Lower leg skin (tissue), 4 donors: ENCODE data around the gene GOLGA6L25. TPM values are rescaled to one million over a fixed set of nuclear protein-coding genes. Genes with fewer than 3 reads are reported as not detected.

ENCODE experiments used
- total RNA-seq, 4 donors: library from RNA; depleted of rRNA; stranded (reverse); fragments of >200 nt; gene quantifications; one replicate each; pipeline ENCODE4 v1.1.0, GENCODE V29; 2016

The GOLGA6L25 gene
- total RNA-seq, 4 donors from 2014 or later = not detected

Other genes starting within 250 kb of the GOLGA6L25 start
- gene HERC2, start 231.4 kb upstream of the GOLGA6L25 start, total RNA-seq = 10 to 100 TPM; 33.3 to 57.0 (median 48.4) TPM
- not detected for gene GOLGA6L24, start 195.5 kb upstream of the GOLGA6L25 start, total RNA-seq
- gene GOLGA8F, start 174.9 kb upstream of the GOLGA6L25 start, total RNA-seq = not detected
- gene GOLGA8G, start 20.6 kb upstream of the GOLGA6L25 start, total RNA-seq = under 1 TPM in 1 of 4 donors, not detected in 3; 0.10 TPM
- 1 to 10 TPM in 1 of 4 donors, under 1 TPM in 1, not detected in 2; 0.13 to 1.6 TPM for gene GOLGA8M, start 158.9 kb downstream of the GOLGA6L25 start, total RNA-seq